Chondrocyte (in vitro differentiated cells): Measurements from ENCODE around the gene PHF19. TPM values are rescaled to one million over a fixed set of nuclear protein-coding genes. Genes with fewer than 3 reads are reported as not detected.

ENCODE experiments used
- DNase-seq: peaks from one replicate; pipeline ENCODE4 v3.0.0; 2021; ENCODE audit warnings: mixed read lengths, low spot score
- H3K27ac Mint-ChIP-seq: one replicate; pipeline ENCODE4 v1.8.0; 2021; ENCODE audit warnings: mild to moderate bottlenecking, moderate library complexity, mixed read lengths; ENCODE audit not compliant: unreplicated experiment
- H3K27me3 Mint-ChIP-seq: 2 replicates; pipeline ENCODE4 v1.8.0; 2021; ENCODE audit warnings: low read depth, mixed read lengths
- H3K36me3 Mint-ChIP-seq: 2 replicates; pipeline ENCODE4 v1.8.0; 2021; ENCODE audit warnings: low read depth, mixed read lengths
- H3K4me1 Mint-ChIP-seq: 2 replicates; pipeline ENCODE4 v1.8.0; 2021; ENCODE audit warnings: low read depth, mild to moderate bottlenecking, mixed read lengths
- H3K4me3 Mint-ChIP-seq: one replicate; pipeline ENCODE4 v1.8.0; 2021; ENCODE audit warnings: mild to moderate bottlenecking, moderate library complexity, mixed read lengths; ENCODE audit not compliant: unreplicated experiment
- H3K9me3 Mint-ChIP-seq: 2 replicates; pipeline ENCODE4 v1.8.0; 2021; ENCODE audit warnings: low read depth, mixed read lengths
- total RNA-seq: library from RNA; stranded (reverse); gene quantifications from 3 replicates; pipeline ENCODE4 v1.2.1, GENCODE V29; 2021
- TF ChIP-seq, protein P1 (sequence below): fragments of 200-600 bp; sonication (generic); IDR thresholded peaks from 2 replicates; pipeline ENCODE4 v1.5.0; 2021; ENCODE audit warnings: antibody characterized with exemption, mild to moderate bottlenecking, moderate library complexity

Gene PHF19
- total RNA-seq, 1 donor from 2014 or later: 77.8 TPM

- TF ChIP-seq, protein P1, sequence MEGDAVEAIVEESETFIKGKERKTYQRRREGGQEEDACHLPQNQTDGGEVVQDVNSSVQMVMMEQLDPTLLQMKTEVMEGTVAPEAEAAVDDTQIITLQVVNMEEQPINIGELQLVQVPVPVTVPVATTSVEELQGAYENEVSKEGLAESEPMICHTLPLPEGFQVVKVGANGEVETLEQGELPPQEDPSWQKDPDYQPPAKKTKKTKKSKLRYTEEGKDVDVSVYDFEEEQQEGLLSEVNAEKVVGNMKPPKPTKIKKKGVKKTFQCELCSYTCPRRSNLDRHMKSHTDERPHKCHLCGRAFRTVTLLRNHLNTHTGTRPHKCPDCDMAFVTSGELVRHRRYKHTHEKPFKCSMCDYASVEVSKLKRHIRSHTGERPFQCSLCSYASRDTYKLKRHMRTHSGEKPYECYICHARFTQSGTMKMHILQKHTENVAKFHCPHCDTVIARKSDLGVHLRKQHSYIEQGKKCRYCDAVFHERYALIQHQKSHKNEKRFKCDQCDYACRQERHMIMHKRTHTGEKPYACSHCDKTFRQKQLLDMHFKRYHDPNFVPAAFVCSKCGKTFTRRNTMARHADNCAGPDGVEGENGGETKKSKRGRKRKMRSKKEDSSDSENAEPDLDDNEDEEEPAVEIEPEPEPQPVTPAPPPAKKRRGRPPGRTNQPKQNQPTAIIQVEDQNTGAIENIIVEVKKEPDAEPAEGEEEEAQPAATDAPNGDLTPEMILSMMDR: no peak
- H3K27me3 Mint-ChIP-seq: no peaks in the 10 kb centered on the region
- H3K9me3 Mint-ChIP-seq: no peaks in the 10 kb centered on the region
- H3K4me1 Mint-ChIP-seq: peaks cover 42% of the 10 kb centered on the region
- H3K27ac Mint-ChIP-seq: no peak overlapping the region
- H3K36me3 Mint-ChIP-seq: no peaks in the 10 kb centered on the region
- DNase-seq: no peak
- no peak overlapping the region for H3K4me3 Mint-ChIP-seq
Observed at GRCh38 chr9:120890320-120891244, 13.6 kb upstream of the PHF19 start.

GRCh38 chr9:120889606-120890271 is 12.8 kb upstream of the PHF19 start:
- no peaks in the 10 kb centered on the region for H3K9me3 Mint-ChIP-seq

GRCh38 chr9:120888626-120889025 is 11.6 kb upstream of the PHF19 start:
- TF ChIP-seq, protein P1: no peak
- H3K9me3 Mint-ChIP-seq: no peaks in the 10 kb centered on the region
- H3K36me3 Mint-ChIP-seq: no peaks in the 10 kb centered on the region
- no peak overlapping the region for H3K4me3 Mint-ChIP-seq
- peaks cover 47% of the 10 kb centered on the region for H3K4me1 Mint-ChIP-seq
- H3K27me3 Mint-ChIP-seq: no peaks in the 10 kb centered on the region
- DNase-seq: no peak
- no peak overlapping the region for H3K27ac Mint-ChIP-seq

More at GRCh38 chr9:120889606-120890271, 12.8 kb upstream of the PHF19 start:
- TF ChIP-seq, protein P1: no peak
- Mint-ChIP-seq H3K4me1 (peaks cover 47% of the 10 kb centered on the region), H3K27me3 (no peaks in the 10 kb centered on the region), H3K36me3 (no peaks in the 10 kb centered on the region), H3K4me3 (no peak overlapping the region), H3K27ac (peak overlapping the region; percentile 54)
- DNase-seq: no peak

- no peak for DNase-seq
Observed at GRCh38 chr9:120886490-120886967, 9.5 kb upstream of the PHF19 start.

DNA sequence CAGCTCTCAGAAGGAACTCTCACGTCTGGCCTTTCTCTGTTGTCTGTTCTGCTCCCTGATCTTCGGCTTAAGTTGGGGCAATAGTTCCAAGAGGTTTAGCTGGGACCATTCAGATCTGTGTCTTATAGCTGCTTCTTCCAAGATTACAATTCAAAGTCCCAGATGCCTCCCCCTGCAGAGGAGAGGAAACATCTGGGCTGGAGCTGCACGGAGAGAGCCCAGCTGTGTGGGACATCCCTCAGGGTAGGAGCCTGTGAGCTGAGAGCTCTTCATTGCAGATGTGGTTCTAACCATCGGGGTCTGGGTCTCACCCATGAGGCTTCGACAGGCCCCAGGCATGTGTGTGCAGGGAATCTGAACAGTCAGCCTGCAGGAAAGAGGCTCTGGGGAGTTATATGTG is 9.0 kb upstream of the PHF19 start:
- H3K4me1 Mint-ChIP-seq: peaks cover 25% of the 10 kb centered on the region
- no peaks in the 10 kb centered on the region for H3K27me3 Mint-ChIP-seq
- no peak for DNase-seq
- TF ChIP-seq, protein P1: no peak
- peak overlapping the region; percentile 33 for H3K27ac Mint-ChIP-seq
- H3K36me3 Mint-ChIP-seq: no peaks in the 10 kb centered on the region
- H3K9me3 Mint-ChIP-seq: no peaks in the 10 kb centered on the region
- no peak overlapping the region for H3K4me3 Mint-ChIP-seq

More at GRCh38 chr9:120886490-120886967, 9.5 kb upstream of the PHF19 start:
- Mint-ChIP-seq H3K27me3 (no peaks in the 10 kb centered on the region), H3K27ac (peak overlapping the region; percentile 4), H3K9me3 (no peaks in the 10 kb centered on the region), H3K4me1 (peaks cover 26% of the 10 kb centered on the region), H3K36me3 (no peaks in the 10 kb centered on the region), H3K4me3 (no peak overlapping the region)
- TF ChIP-seq, protein P1: no peak
